ENCODE results near the gene LENG8.
"Not testable (repeated sequence)": the region's sequence is repeated elsewhere in the genome, so short reads cannot be mapped to it uniquely, and the experiment has no call there.

LENG8 gene

DNA sequence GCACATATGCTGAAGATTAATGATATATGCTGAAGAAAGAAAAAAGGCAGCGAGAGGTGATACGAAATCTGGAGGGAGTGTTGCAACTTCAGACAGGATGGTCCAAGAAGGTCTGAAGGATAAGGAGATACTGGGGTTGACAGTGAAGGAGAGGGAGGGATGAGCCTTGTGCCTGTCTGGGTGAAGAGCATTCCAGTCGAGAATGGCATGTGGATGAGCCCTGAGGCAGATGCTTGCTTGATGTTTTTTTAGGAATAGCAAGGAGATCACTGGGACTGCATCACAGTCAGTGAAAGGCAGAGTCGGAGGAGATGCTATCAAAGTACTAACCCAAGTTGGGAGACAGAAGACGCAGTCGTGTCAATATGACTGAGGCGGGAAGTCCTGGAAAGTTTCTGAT, 40.3 kb downstream of the LENG8 start:
- no peak for DNase-seq

DNA sequence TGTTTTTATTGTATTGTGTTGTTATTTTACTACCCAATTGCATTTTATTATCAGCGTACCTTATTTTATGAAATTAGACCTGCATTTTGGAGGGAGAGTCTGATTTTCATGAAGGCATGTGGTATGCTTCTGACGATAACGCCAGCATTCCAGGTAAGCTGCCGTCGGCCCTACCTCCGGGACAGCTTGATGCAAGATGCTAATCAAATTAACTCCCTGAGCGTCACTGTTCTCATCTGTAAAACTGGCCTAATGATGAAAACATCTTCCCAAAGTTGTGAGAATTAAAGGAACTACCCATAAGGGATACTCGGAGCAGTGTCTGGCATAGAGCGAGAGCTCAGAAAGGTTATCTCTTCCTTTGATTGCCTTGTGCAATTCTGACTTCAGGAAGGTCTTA, 40.8 kb downstream of the LENG8 start:
- no peak for DNase-seq

DNA sequence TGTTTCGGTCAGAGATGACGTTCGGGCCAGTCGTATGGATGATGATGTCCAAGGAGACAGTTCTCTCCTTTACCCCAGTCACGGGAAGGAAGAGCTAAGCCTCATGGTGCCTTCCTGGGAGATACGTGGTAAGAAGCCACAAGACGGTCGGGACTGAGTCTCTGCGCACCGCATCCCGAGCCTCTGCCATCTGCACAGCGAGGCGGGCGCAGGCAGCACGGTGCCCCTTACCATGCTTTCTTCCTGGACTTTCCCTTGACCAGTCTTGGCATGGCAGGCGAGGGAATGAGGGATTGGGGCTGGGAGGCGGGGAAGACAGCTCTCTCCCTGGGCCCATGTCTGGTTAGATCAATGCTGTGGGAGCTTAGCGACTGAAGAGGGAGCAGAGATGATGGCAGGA, 43.6 kb downstream of the LENG8 start:
- no peak for DNase-seq

DNA sequence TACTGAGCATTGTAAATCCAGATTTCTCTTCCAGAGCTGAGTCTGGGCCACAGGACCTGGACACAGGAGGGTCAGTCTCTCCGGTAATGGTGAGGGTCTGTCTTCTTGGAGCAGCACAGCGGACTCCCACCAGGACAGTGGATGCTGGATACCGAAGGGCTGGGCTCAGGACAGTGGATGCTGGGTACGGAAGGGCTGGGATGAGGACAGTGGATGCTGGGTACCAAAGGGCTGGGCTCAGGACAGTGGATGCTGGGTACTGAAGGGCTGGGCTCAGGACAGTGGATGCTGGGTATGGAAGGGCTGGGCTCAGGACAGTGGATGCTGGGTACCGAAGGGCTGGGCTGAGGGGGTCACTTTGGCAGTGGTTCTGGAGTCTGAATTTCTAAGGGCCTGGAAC, 44.1 kb downstream of the LENG8 start:
- DNase-seq: not testable (repeated sequence)

DNA sequence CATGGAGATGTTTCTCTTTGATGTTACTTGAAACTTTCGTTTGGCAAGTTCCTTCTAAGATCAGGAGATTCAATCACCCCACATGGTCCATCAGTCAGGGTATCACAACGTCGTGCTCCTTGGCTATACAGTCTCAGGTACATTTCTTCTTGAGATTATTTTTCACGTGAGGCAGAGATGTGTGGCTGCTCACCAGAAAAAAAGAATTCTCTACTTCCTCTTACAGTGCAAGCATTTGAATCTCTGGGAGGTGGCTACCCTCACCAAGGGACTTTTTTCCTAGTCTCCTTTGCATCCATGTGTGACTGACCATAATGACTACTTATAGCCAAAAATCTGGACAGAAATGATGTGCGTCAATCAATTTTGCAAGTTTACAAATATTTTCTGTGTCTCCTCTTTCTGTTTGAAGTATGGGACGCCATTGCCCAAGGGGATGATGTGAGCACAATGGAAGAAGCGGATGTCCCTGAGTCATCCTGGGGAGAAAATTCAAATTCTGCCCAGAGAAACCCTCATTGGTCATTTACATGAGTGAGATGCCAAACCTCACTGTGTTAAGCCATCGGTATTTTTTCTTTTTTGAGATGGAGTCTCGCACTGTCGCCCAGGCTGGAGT, 45.1 kb downstream of the LENG8 start:
- no peak for DNase-seq

DNA sequence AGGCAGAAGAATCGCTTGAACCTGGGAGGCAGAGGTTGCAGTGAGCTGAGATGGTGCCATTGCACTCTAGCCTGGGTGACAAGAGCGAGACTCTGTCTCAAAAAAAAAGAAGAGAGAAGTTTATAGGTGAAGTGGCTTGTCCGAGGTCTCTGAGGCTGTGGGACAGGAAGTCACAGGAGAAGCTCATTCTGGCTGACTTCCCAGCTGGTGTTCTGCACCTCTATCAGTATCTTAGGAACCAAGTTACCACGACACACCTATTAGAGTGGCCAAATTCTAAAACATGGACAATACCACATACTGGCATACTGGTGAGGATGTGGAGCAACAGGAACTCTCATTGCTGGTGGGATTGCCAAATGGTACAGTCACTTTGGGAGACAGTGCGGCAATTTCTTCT, 46.3 kb downstream of the LENG8 start:
- DNase-seq: not testable (repeated sequence)

DNA sequence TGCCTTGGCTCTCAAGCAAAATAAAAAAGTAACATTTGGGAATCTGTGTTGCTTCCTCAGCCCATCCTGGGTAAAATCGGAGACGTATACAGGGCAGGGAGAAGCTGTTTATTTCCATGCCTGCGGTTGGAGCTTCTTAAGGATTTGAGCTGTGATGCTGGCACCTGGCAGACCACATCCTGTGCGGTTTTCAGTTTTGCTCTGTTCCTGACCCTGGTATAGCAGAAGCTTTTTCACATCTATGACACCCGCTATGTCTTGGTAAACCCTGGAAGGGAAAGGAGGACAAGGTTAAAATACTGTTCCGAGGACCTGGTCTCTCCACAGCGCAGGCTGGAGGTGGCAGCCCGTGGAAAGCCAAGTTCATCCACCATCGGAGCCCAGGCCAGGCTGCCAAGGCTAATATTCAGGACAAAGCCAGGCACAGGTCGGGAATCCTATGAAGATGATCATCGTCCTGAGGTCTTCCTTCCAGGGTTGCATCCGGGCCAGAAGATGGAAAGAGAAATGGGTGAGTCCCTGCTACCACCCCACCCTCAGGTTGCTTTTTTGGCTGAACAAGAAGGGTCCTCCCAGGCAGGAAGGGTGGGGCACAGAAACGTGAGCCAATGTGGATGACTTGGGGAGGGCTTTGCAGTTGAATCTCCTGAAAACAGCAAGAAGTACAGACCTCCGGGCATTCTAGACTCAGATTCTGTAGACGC, 48.9 kb downstream of the LENG8 start:
- not testable (repeated sequence) for DNase-seq

DNA sequence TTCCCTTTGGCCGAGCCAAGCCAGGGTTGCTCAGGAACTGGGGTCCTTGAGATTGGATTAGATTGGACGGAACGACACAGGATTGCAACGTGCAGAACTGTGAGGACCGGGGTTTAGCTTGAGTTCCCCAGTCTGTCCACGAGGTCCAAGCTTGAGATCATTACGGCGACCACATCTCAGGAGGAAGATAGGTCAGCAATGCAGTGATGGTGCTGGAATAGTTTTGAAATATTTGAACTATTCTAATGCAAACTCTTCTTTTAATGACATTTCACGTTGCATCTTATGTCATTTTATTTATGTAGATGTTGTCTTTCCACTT, 49.4 kb downstream of the LENG8 start:
- DNase-seq: not testable (repeated sequence)

DNA sequence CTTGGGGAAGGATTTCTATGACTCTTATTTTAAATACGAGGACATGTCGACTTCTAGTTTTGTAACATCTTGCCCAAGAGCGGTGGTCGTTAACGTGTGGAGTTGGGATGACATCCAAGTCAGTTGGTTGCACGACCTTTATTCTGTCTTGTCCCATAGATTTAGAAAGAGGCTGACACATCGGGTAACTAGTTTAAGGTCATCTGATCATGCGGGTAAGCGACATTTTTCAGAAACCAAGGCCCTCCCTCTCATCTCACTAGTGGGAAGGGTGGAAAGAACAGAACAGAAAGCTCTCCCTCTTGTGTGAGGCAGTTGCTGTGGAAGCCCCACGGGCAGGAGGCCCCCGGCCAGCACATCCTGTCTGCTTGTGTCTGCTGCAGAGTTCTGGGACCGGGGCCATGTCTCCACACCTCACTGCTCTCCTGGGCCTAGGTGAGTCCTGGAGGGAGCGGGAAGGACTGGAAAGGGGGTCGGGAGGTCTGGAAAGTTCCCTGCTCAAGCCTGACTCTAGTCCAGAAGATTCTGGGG, 53.6 kb downstream of the LENG8 start, which contains the start of gene LAIR2:
Gene LAIR2 (plus strand): TSS at position 314 of the 531 bp plus-strand sequence. CDS start 88 bp downstream, at position 402.
- DNase-seq: no peak

DNA sequence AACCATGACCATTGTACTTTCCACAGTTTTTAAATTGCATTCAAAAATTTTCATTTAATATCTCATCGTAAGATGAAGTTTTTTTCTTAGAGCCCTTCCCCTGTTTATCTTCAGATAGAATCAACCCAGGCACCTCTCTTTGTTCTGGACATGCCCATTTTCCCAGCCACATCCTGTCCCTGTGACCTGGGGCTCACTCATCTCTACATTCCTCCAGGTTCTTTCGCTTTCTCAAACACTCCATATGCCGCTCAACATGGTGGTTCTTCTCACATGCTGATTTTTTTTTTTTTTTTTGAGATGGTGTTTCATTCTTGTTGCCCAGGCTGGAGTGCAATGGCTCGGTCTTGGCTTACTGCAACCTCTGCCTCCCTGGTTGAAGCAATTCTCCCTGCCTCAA, 56.5 kb downstream of the LENG8 start:
- not testable (repeated sequence) for DNase-seq

DNA sequence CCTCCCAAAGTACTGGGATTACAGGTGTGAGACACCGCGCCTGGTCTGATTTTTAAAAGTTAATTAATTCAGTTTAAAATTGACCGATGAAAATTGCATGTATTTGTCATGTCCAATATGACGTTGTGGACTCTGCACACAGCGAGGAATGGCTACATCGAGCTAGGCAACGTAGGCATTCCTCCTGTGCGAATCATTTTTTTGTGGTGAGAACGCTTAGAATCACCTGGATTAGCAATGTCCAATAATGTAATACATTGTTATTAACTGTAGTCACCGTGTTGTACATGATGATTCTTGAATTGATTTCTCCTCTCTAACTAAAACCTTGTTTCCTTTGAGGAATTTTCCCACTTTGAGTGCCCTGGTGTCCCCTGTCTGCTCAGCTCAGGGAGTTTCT, 57.1 kb downstream of the LENG8 start:
- no peak for DNase-seq

DNA sequence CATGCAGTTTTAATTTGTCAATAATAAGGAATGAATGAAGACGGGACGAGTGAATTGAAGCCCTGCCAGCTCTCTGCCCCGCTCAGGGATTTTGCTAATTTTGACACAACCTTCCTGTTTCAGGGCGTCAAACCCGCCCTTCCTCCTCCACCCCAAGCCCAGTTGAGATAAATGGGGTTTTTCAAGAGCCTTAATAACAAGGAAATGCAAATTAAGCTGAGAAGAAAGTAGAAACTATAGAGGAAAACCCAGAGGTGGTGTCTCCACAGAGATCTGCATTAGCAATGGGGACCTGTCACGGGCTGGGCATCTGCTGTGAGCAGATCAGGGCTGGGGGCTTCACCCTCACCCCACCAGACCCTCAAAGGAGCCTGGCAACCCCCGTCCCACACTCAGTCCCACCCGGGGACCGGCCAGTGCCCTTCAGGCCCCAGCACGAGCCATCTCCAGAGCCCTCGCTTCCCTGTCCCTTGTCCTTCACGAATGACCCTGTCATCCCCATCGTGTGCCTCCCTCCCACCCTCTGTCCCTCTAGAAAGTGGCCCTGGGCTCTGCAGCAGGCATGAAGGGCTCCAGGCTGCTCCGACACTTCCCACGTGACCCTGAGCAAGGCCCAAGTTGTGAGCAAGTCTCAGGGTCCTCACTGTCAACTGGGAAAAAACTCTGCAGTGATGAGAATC, 58.2 kb downstream of the LENG8 start:
- not testable (repeated sequence) for DNase-seq

DNA sequence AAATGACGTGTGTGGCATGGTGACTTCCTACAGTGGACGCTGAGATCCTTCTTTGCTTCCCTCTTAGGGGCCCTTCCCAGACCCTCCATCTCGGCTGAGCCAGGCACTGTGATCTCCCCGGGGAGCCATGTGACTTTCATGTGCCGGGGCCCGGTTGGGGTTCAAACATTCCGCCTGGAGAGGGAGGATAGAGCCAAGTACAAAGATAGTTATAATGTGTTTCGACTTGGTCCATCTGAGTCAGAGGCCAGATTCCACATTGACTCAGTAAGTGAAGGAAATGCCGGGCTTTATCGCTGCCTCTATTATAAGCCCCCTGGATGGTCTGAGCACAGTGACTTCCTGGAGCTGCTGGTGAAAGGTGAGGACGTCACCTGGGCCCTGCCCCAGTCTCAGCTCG, 58.8 kb downstream of the LENG8 start:
- no peak for DNase-seq

DNA sequence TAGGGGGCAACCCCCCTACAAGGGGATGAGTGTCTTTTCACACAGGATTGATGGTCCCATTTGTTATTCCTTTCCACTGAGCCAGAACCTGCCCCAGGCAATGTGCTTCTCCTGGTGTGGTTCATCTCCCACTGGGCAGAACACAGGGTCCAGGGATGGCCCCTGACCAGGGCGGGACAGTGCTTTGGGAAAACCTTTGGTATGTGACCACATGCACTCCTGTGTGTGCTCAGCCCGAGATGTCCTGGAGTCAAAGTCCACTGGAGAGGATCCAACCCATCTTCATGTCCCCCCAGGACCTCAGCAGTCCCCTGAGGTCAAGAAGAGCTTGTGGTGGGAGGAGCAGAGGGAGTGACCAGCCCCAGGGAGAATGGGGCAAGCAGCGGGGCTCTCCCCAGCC, 59.5 kb downstream of the LENG8 start:
- DNase-seq: not testable (repeated sequence)

DNA sequence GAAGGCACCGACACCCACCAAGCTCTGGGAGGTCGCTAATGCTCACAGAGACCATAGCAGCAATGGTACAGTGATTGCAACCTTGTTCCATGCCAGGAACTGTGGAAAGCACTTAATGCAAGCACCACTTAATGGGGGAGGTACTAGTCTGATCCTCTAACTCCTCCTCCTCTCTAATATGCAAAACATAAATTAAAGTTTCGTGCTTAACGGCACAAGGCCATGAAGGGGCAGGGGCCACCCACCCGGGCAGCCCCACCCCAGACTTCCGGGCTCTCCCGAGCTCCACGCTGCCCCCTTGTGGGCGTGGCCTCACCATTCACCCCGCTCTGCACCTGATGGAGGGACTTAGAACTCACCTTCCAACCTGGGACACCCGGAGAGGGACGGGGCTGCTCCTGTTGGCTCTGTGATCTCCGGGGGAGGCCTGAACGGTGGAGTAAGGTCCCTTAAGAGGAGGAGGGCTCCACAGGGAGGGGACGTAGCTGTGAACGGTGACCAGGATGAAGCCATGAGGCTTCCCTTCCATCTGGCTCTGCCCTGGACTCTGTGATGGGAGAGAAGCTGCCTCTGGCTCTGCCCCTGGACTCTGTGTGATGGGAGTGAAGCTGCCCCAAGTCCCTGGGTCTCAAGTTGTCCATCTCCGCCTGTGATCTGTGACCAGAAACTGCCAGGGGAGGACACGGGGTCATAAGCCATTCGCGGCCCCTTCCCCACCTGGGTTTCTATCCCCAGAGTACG, 60.4 kb downstream of the LENG8 start:
- DNase-seq: not testable (repeated sequence)

All from SIG-M5 (cell line).